ENCODE measurements around the gene FCRL6. TPM values are rescaled to one million over a fixed set of nuclear protein-coding genes. Genes with fewer than 3 reads are reported as not detected.

FCRL6 gene
- total and polyA plus RNA-seq, 2 experiments from 2014 or later, result not detected

- Histone ChIP-seq H3F3A (ENCODE audit: insufficient read depth) (peaks cover 10% of the 10 kb centered on the region), H3K4me3 (no peak overlapping the region), H3K36me3 (ENCODE audit: low read depth) (no peaks in the 10 kb centered on the region), H3K79me2 (ENCODE audit: insufficient read depth) (no peaks in the 10 kb centered on the region), H3K4me1 (ENCODE audit: insufficient read depth) (peaks cover 14% of the 10 kb centered on the region), H3K9ac (no peak overlapping the region), H2AFZ (no peak overlapping the region), H3K4me2 (ENCODE audit: unreplicated experiment) (no peak overlapping the region), H3K27ac (no peak overlapping the region), H3K27me3 (replicated peaks; ENCODE audit: insufficient read depth) (0 out of 2 replicates have a peak, but pooled peaks cover 3% of the 10 kb centered on the region), H3K9me2 (ENCODE audit: insufficient read depth) (no peaks in the 10 kb centered on the region), H3K9me3 (ENCODE audit: low read depth) (no peaks in the 10 kb centered on the region), H4K20me1 (ENCODE audit: insufficient read depth) (no peaks in the 10 kb centered on the region)
- DNase-seq, result peak; percentile 6
- TF ChIP-seq EZH2phosphoT487 (IDR thresholded peaks at IDR 0.05; ENCODE audit: insufficient read depth, low read depth) (no peak), EZH2 (IDR thresholded peaks at IDR 0.05; ENCODE audit: insufficient read depth, poor library complexity, severe bottlenecking) (no peak)
- WGBS, 2 experiments (ENCODE audit: low coverage in 1 of 2, low lambda C conversion rate in 2 of 2, missing lambda C conversion rate in 2 of 2), result 72 to 81% methylated on average over 2 of the region's 2 CpGs
- in situ Hi-C loops (cut with MboI), result no loop called here
Observed at GRCh38 chr1:159775716-159776115, 26.4 kb upstream of the FCRL6 start.

- Histone ChIP-seq H3K9me3 (ENCODE audit: low read depth) (no peaks in the 10 kb centered on the region), H2AFZ (no peak overlapping the region), H3F3A (ENCODE audit: insufficient read depth) (peaks cover 10% of the 10 kb centered on the region), H3K4me1 (ENCODE audit: insufficient read depth) (peaks cover 14% of the 10 kb centered on the region), H3K9ac (no peak overlapping the region), H3K4me3 (no peak overlapping the region), H3K27ac (no peak overlapping the region), H4K20me1 (ENCODE audit: insufficient read depth) (no peaks in the 10 kb centered on the region), H3K27me3 (replicated peaks; ENCODE audit: insufficient read depth) (no peaks in the 10 kb centered on the region), H3K79me2 (ENCODE audit: insufficient read depth) (no peaks in the 10 kb centered on the region), H3K9me2 (ENCODE audit: insufficient read depth) (no peaks in the 10 kb centered on the region), H3K36me3 (ENCODE audit: low read depth) (no peaks in the 10 kb centered on the region), H3K4me2 (ENCODE audit: unreplicated experiment) (no peak overlapping the region)
- TF ChIP-seq EZH2 (IDR thresholded peaks at IDR 0.05; ENCODE audit: insufficient read depth, poor library complexity, severe bottlenecking) (no peak), EZH2phosphoT487 (IDR thresholded peaks at IDR 0.05; ENCODE audit: insufficient read depth, low read depth) (no peak)
- 76 to 81% methylated on average over 4 of the region's 4 CpGs for WGBS, 2 experiments (ENCODE audit: low coverage in 1 of 2, low lambda C conversion rate in 2 of 2, missing lambda C conversion rate in 2 of 2)
- in situ Hi-C loops (cut with MboI), result no loop called here
- DNase-seq, result no peak
Observed at GRCh38 chr1:159778266-159778665, 23.9 kb upstream of the FCRL6 start.

- no peaks in the 10 kb centered on the region for H3K36me3 ChIP-seq (ENCODE audit: low read depth)
- no peaks in the 10 kb centered on the region for H3K27me3 ChIP-seq (replicated peaks; ENCODE audit: insufficient read depth)
- H3K4me3 ChIP-seq, result no peak overlapping the region
- H3K9me2 ChIP-seq (ENCODE audit: insufficient read depth), result no peaks in the 10 kb centered on the region
- peaks cover 17% of the 10 kb centered on the region for H3K4me1 ChIP-seq (ENCODE audit: insufficient read depth)
- in situ Hi-C loops (cut with MboI), result no loop called here
- no peak overlapping the region for H3K9ac ChIP-seq
- H4K20me1 ChIP-seq (ENCODE audit: insufficient read depth), result no peaks in the 10 kb centered on the region
- TF ChIP-seq EZH2 (IDR thresholded peaks at IDR 0.05; ENCODE audit: insufficient read depth, poor library complexity, severe bottlenecking) (no peak), EZH2phosphoT487 (IDR thresholded peaks at IDR 0.05; ENCODE audit: insufficient read depth, low read depth) (no peak)
- H3F3A ChIP-seq (ENCODE audit: insufficient read depth), result peaks cover 10% of the 10 kb centered on the region
- 56 to 58% methylated on average over 2 of the region's 2 CpGs for WGBS, 2 experiments (ENCODE audit: low coverage in 1 of 2, low lambda C conversion rate in 2 of 2, missing lambda C conversion rate in 2 of 2)
- peak overlapping the region; percentile 79; the same call in 1 of the 2 replicates for H2AFZ ChIP-seq
- no peak overlapping the region for H3K27ac ChIP-seq
- DNase-seq, result peak; percentile 72
- H3K9me3 ChIP-seq (ENCODE audit: low read depth), result no peaks in the 10 kb centered on the region
- peak overlapping the region; percentile 72 for H3K4me2 ChIP-seq (ENCODE audit: unreplicated experiment)
- no peaks in the 10 kb centered on the region for H3K79me2 ChIP-seq (ENCODE audit: insufficient read depth)
Observed at GRCh38 chr1:159779403-159779851, 22.7 kb upstream of the FCRL6 start.

GRCh38 chr1:159780583-159781582 is 21.3 kb upstream of the FCRL6 start, which contains the start of gene DUSP23:
DUSP23 (plus strand) TSS chr1:159780962; CDS start chr1:159781101, 139 bp downstream.
- H3K4me2 ChIP-seq (ENCODE audit: unreplicated experiment), result peak within 1 kb of the TSS; percentile 77
- no peak for TF ChIP-seq EZH2 (IDR thresholded peaks at IDR 0.05; ENCODE audit: insufficient read depth, poor library complexity, severe bottlenecking)
- H4K20me1 ChIP-seq (ENCODE audit: insufficient read depth), result no peaks in the 10 kb centered on the region
- no peaks in the 10 kb centered on the region for H3K36me3 ChIP-seq (ENCODE audit: low read depth)
- H3K4me3 ChIP-seq, result peak within 1 kb of the TSS; percentile 71
- H3K27ac ChIP-seq, result peak within 1 kb of the TSS; percentile 33; the same call in 1 of the 2 replicates
- in situ Hi-C loops (cut with MboI), result no loop called here
- H3K4me1 ChIP-seq (ENCODE audit: insufficient read depth), result peaks cover 17% of the 10 kb centered on the region
- WGBS, 2 experiments (ENCODE audit: low coverage in 1 of 2, low lambda C conversion rate in 2 of 2, missing lambda C conversion rate in 2 of 2), result 1 to 2% methylated on average over 75 to 83 of the region's 88 CpGs
- H3K79me2 ChIP-seq (ENCODE audit: insufficient read depth), result no peaks in the 10 kb centered on the region
- H3K27me3 ChIP-seq (replicated peaks; ENCODE audit: insufficient read depth), result no peaks in the 10 kb centered on the region
- peak within 1 kb of the TSS; percentile 73 for H3K9ac ChIP-seq
- H3K9me2 ChIP-seq (ENCODE audit: insufficient read depth), result no peaks in the 10 kb centered on the region
- H3K9me3 ChIP-seq (ENCODE audit: low read depth), result no peaks in the 10 kb centered on the region
- peaks cover 10% of the 10 kb centered on the region for H3F3A ChIP-seq (ENCODE audit: insufficient read depth)
- DNase-seq, result peak; percentile 99
- peak within 1 kb of the TSS; percentile 84 for H2AFZ ChIP-seq
